ENCODE results near the gene NDUFS8.

The NDUFS8 gene

GRCh38 chr11:68003846-68004550, 26.5 kb upstream of the NDUFS8 start, which contains the start of gene UNC93B1:
UNC93B1 (minus strand) TSS chr11:68004097; CDS start chr11:68004043, 54 bp downstream.
- peak; percentile 83 to 86 for DNase-seq

- DNase-seq, result no peak
These were observed 25.7 kb upstream of the NDUFS8 start for GRCh38 chr11:68004551-68005335.

- no peak for DNase-seq
These were observed 23.8 kb upstream of the NDUFS8 start for GRCh38 chr11:68006606-68007166.

GRCh38 chr11:68007498-68008380, 22.7 kb upstream of the NDUFS8 start:
- no peak for DNase-seq

- DNase-seq, result peak in 1 of 2 donors; percentile 24
These were observed 21.8 kb upstream of the NDUFS8 start for GRCh38 chr11:68008381-68009337.

- peak in 1 of 2 donors; percentile 35 for DNase-seq
These were observed 20.9 kb upstream of the NDUFS8 start for GRCh38 chr11:68009391-68010089.

GRCh38 chr11:68010090-68011041, 20.1 kb upstream of the NDUFS8 start, which contains the start of gene ALDH3B1:
ALDH3B1 (plus strand) TSS chr11:68010327; CDS start chr11:68015298, 4,971 bp downstream.
- peak in 1 of 2 donors; percentile 69 for DNase-seq

GRCh38 chr11:68011051-68011943, 19.2 kb upstream of the NDUFS8 start:
- no peak for DNase-seq

GRCh38 chr11:68012044-68012842, 18.2 kb upstream of the NDUFS8 start:
- DNase-seq, result no peak

GRCh38 chr11:68012843-68013610, 17.5 kb upstream of the NDUFS8 start:
- DNase-seq, result no peak

GRCh38 chr11:68013611-68014156, 16.8 kb upstream of the NDUFS8 start:
- DNase-seq, result no peak

GRCh38 chr11:68014157-68014946, 16.1 kb upstream of the NDUFS8 start:
- peak in 1 of 2 donors; percentile 33 for DNase-seq

- no peak for DNase-seq
These were observed 15.5 kb upstream of the NDUFS8 start for GRCh38 chr11:68014947-68015447.

- DNase-seq, result no peak
These were observed 15.0 kb upstream of the NDUFS8 start for GRCh38 chr11:68015467-68015866.
